ENCODE measurements around the gene SLC25A51.
A peak's percentile ranks its signal among the peaks of the same experiment; 100 is the strongest.
"Not testable (repeated sequence)": the region's sequence is repeated elsewhere in the genome, so short reads cannot be mapped to it uniquely, and the experiment has no call there.

The SLC25A51 gene

DNA sequence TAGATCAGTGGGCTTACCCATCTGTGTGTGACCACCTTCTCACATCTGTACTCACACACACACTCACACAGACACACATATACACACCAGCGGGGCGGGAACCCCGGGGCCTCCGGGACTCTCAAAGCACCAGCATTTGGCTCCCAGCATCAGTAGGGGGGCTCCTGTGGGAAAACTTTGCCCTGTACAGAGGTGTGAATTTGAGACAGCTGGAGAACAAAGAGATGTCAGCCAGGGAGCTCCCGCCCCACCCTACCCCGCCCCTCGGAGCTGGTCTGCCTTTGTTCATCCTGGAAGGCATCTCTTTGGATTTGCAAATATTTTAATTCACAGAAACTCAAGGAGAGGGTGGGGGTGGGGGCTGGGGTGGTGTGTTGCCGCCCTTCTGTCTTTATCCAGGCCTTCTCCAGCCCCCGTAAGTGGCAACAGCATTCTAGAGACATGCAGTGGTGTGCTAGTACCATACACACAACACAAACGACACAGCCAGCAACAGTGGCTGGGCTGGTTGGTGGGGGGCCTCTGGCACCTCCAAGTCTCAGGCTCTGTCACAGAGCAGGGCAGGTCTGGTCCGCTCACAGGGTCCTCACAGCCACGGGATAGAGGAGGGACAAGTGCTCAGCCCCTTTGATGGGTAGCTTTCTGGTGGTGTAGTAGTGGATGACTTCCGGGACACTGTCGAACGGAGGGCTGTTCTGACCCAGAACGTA is 15.5 kb upstream of the SLC25A51 start:
- DNase-seq, result peak; percentile 7

DNA sequence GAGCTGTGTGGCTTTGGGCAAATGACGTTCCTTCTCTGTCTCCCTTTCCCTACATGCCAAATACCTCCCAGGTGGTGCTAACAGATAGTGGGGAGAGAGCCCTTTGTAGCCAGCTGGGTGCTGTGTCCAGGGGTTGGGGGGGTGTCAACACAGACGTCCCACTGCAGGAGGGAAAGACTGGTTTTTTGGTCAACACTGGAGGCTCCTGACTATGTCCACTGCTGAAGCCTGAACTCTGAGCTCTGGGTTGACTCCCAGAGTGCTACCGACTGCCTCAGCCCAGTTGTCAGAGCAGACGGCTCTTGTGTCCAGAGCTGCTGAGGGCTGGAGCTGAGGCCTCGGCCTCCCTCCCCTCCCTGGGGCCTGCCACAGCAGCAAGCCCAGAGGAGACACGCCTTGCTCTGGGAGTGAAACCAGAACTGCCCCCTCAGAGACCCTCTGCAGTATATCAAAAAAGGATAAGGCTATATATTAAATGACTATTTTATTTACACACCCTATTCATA is 14.8 kb upstream of the SLC25A51 start:
- peak; percentile 8 for DNase-seq

- no peak for DNase-seq
Measured at GRCh38 chr9:37917801-37918664, 14.1 kb upstream of the SLC25A51 start.

DNA sequence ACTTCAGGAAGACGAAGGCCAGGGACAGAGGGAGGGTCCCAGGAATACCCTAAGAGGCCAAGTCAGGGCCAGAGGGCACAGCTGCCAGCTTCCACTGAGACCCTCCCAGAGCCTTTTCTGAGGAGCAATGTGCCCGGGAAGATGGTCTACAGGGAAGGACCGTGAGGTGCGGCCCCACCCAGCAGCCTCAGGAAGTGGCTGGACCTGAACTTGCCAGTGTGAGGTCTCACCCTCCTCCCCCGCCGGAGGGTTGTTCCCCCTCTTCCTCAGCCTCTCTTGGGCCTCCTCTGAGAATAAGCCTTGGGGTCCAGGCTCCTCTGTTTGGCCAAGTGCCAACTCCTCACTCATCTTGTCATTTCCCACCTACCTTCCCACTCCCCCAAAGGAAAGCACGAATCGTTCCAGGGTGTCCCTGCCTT is 13.4 kb upstream of the SLC25A51 start:
- no peak for DNase-seq

DNA sequence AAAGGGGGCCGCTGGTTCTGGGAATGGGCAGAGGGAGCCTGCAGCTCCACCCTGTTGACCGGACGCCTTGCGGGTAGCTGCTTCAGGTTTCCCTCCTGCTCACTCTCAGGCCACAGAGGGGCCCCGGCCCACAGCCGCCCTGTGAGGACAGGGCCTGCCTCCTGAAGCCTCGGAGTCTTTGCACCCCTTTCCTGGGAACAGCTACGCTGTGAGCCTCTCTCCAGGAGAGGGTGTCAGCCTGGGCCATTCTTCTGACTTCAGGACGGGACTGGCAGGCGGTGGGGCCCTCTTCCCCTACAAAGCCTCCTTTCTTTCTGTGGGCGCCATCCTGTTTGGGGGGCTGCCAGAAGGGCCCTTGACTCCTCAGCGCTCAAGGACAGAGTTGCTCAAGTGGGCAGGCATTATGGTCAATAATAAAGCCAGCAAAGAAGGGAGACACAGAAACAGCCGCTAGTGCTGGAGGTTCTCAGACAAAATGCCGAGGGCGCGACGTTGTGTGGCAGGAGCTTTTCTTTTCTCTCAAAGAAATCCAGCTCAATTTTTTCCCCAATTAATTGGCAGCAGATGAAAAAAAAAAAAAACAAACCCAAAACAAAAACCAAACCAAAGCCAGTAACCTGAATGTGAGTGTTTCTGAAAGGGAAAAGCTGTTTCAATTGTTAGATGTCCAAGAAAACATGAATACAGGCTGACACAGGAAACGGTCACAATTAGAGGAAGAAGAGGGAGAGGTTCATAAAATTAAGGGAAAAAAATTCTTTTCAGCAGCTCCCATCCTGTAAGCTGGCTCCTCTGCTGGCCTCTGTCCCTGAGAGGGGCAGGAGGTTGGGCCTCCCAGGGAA is 12.8 kb upstream of the SLC25A51 start:
- DNase-seq, result no peak

DNA sequence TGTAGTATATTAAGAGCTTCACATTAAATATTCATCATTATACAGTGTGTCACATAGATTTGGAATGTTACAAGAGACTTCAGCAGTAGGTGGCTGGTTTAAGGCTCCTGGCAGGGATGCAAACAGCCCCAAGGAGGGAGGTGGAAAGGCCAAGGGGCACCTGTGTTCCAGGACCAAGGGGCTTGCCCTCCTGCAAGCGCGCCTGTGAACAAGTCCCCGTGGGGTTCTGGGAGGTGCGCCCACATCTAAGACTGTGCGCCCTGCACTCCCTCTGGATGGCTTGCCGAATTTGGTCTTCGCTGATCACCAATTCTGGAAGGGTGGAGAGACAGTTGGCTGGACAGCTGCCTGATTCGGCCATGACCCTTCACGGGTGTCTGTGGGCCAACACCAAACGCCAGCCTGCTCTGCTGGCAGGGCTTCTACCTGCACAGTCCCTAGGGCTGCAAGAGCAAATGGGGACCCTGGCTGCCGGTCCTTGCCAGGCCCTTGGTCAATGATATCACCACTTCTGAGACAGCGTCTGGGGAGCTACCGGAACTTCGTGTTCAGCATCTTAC is 12.1 kb upstream of the SLC25A51 start:
- no peak for DNase-seq

GRCh38 chr9:37914701-37915358 is 10.9 kb upstream of the SLC25A51 start:
- DNase-seq, result no peak

DNA sequence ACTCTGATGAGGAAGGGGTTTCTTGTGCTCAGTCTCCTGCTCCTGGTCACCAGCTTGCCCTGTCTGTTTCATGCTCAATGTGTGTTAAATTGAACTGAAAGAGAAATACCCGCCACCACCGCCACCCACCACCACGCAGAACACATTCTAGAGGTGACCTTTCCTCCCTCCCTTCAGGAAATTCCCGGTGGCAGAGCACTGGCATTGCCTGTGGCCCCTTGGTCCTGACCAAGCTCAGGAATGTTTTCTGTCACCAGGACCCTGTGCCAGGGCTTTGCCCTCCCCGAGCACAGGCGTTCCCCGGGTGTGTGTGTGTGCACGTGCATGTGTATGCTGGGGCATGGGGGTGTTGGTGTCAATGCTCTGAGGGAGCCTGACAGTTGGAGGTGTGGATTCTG is 10.2 kb upstream of the SLC25A51 start:
- no peak for DNase-seq

DNA sequence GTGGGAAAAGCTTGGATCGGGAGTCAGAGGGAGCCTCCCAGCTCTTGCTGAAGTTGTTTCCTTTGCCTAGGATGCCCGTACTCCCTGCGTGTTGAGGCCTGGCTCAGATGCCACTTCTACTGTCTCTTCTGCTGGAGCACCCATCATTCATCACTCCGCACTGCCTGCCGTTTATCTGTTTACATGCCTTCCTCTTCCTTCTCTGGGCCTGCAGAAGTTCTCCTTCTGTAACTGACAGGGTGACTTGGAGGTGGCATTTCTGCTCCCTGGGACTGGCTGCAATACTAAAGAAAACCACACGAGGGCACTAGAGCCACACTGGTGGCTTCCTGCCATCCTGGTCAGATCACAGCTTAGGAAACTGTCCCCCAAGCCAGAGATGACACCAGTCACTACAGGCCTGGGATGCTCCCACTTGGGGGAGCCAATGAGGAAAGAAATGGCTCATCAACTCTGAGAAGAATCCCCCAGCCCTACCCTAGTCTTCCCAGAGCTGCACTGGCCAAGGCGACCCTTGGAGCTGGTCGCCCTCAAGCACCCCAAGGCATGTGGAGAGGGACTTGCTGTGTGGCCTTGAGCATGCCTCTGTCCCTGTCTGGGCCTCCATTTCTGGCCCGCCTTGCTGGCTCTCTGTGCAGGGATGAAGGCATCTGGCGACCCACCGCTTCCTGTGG is 9.7 kb upstream of the SLC25A51 start:
- DNase-seq, result peak; percentile 89

- DNase-seq, result no peak
Measured at GRCh38 chr9:37911271-37911681, 7.3 kb upstream of the SLC25A51 start.

DNA sequence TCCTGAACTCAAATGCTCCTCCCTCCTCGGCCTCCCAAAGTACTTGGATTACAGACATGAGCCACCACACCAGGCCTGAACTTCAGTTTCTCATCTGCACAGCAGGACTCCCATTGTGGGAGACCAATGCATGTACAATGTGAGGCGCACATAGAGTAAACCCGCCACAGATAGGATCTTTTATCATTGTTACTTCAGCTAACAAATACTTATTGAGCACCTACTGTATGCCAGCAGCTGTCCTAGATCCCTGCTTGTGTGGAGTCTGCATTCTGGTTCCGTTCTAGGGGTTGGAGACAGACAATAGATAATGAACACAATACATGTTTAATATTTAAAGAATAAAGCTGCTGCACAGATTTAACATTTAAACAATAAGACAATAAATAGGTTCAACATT is 6.3 kb upstream of the SLC25A51 start:
- DNase-seq, result no peak

GRCh38 chr9:37909836-37910235 is 5.9 kb upstream of the SLC25A51 start:
- not testable (repeated sequence) for DNase-seq

- no peak for DNase-seq
Measured at GRCh38 chr9:37909326-37909725, 5.4 kb upstream of the SLC25A51 start.

DNA sequence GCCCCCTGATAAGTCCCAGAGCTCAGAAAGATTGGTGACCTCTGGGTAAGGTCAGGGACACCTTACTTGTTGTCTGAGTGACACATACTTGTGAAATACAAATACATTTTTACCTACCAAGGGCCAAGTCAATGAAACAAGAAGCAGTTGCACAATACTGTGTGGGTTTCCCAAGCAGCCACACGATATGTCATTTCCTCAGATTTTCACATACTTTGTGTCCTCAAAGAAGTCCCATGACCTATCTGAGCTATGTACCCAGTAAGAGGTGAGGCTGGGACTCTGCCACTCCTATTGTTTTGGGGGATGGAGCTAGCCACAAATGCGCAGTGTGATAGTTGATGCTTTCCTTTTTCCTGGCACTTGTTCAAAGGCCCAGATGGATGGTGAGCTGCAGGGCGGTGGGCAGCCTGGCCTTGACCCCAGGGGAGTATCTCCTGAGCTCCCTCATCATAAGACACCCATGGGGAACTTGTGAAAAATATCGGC is 4.8 kb upstream of the SLC25A51 start:
- DNase-seq, result no peak

GRCh38 chr9:37908283-37908682 is 4.4 kb upstream of the SLC25A51 start:
- no peak for DNase-seq

DNA sequence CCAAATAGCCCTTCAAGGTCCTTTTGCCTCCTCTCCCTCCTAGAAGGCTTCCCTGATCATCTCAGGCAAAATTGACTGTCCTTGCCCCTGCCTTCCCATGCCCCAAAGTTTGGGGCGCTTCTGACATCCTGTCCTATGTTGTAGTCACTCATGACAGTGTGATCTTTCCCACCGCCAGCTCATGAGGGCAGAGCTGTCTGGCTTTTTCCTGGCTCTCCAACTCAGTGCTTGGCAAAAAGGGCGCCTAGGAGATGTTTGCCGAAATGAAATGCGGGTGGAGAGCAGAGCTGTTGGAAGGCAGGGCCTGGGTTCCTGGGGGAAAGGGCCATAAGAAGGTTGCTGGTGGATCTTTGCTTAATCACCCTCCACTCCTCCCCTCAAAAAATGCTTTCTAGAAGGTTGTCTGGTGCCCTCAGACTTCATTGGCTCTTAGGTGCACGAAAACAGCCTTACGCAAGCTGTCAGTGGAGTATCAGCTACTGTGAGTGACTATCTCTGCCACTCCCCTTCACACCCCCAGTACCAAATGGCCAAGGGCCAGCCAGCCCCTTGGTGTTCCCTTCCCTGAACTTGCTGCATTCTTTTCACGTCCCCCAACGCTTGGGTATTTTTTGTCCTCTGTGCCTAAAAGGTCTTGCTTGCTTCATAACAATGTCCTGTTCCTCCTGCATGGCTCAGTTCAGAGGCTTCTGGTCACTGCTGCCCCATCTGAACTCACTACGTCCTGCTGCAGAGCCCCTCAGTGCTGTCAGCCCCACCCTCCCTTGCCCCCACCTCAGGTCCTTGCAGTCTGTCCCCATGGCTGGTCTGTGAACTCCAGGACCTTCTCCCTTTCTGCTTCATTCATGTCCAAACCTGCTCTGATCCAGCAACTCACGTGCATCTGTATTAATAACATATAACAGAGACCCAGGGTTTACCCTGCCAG is 2.6 kb upstream of the SLC25A51 start:
- DNase-seq, result no peak

DNA sequence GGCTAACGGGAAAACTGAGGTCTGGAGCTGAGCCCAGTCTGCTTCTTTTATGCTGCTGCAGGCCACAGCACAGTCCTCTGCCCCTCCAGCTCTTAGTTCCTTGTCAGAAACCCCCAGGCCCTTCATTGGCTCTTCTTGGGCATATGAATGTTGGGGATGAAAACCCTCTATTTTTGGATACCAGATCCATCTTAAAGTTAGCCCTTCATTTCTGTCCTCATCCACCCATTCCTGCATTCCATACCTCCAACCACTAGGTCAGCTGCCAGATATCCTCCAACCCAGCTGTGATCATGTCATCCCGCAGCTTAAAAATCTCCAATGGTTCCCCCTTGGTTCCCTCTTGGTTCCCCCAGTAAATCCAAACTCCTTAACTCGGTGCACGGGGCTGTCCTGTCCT is 1.8 kb upstream of the SLC25A51 start:
- DNase-seq, result no peak

DNA sequence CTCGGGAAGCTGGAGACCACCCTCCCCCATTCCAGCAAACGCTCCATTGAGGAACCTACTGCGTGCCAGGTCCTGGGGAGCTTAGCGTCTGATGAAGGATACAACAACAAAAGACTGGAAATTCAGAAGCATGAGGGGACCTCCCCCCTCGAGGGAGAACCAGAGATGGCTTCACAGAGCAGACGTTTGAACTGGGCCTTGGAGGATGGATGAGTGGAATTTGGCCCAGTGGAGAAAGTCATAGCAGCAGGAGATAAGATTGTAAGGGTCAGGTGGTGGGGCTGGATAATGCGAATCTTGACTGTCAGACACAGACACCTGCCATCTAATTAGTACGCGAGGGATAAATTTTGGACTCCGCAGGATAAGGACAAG is 1.2 kb upstream of the SLC25A51 start:
- DNase-seq, result no peak

- DNase-seq, result peak; percentile 48
Measured at GRCh38 chr9:37904445-37905130, 661 bp upstream of the SLC25A51 start.
